SKM-1 (cell line): ENCODE results near the gene HYDIN.
"Not testable (repeated sequence)": the region's sequence is repeated elsewhere in the genome, so short reads cannot be mapped to it uniquely, and the experiment has no call there.

Experiments used
- DNase-seq: peaks from one replicate; lab custom pipeline; 2025; ENCODE audit not compliant: unreplicated experiment; lab: John Stamatoyannopoulos, UW

Gene HYDIN

DNA sequence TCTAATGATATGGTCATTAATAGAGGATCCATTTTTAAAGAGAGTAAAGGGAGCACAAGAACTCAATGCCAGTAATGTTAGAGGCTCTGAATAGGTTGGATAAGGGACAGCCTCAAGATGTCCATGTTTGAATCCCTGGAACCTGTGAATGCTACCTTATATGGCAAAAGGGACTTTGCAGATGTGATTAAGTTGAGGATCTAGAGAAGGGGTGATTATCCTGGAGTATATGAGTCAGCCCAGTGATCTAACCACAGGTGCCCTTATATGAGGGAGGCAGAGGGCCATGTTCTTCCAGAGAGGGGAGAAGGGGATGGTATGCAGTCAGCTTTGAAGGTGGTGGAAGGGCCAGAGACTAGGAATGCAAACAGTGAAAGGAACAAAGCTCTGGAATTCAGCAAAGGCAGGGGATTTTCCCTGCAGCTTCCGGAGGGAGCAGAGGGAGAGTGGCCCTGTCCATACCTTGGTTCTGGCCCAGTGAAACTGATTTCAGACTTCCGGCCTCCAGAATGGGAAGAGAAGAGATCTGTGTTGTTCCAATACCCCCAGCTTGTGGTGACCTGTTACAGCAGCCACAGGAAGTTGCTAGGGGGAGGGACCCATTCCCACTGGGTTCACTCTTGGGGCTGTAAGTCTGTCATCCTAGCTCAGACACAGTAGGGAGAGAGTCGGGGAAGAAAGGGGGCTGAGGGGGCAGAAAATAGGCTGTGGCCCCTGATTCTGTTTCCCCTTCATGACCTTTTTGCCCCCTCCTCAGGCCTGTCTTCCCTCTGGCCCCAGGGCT lies 220.9 kb downstream of the HYDIN start:
- DNase-seq: not testable (repeated sequence)

DNA sequence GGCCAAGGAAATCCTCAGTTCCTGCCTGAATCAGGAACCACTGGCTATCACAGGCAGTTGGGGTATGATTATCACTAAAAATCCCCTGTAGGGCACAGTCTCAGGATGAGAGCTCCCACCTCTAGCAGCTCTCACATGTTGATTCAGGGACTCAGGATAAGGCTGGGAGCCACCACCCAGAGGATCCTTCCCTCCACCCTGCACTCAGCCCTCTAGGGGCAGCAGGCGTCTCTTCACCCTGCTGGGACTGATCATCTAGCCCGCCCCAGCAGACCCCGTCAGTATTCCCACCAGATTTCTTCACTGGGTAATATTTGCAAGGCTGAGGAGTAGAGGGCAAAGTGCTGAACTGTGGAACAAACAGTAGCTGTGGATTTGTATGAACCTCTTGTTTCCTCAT lies 224.0 kb downstream of the HYDIN start:
- DNase-seq: not testable (repeated sequence)

DNA sequence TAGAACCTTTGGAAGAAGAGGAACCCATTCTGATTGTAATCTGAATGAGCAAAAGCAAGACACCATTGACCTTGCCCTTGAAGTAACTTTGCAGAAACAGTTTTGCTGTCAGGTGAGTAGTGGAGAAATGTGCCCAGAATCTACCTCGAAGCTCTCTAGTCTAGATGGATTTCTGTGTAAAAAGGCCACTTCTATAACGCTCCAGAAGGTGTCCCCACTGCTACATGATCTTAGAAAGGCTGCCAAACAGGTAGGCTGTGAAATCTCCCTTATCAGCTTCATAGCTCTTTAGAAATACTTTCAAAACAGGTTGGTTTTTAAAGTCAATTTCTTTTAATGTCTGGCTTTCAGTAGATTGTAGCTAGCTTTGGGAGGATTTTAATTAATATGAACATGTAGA lies 230.8 kb downstream of the HYDIN start:
- not testable (repeated sequence) for DNase-seq

DNA sequence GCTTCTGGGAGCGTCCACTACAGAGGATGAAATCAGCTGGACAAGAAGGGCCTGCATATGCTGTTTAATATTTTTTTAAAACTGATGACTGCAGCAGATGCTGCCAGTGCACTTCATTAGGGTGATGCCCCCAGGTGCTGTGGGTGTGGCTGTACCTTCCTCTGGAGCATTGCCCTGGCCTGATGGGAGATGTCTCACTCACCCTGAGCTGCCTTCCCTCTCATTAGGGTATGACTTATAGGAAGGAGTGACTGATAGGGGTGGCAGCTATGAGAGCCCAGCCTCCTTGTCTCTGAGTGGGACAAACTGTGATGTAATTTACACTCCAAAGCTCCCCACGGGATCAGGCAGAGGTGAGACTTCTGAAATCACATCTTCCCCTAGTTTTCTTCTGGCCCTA lies 234.7 kb downstream of the HYDIN start:
- DNase-seq: not testable (repeated sequence)

DNA sequence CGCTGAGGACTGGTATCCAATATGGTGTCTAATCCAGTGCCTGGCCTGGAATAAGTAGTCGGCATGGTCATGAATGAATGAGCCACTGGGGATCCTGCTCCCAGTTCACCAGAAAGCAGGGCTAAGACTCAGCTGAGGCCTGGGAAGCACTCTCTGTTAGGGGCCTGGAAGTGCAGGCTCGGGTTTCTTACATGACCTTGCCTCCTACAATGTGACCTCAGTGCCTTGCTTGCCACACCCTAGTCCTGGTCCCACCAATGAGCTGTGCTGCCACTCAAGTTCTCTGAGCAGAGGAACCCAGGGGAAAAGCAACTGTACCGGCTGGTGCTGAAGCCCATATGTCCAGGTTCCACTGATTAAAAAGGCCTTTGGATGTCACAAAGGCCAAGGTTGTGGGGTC lies 238.0 kb downstream of the HYDIN start:
- DNase-seq: not testable (repeated sequence)

GRCh38 chr16:70987019-70987715 lies 243.4 kb downstream of the HYDIN start:
- DNase-seq: not testable (repeated sequence)

- DNase-seq: not testable (repeated sequence)
These were observed 245.8 kb downstream of the HYDIN start for GRCh38 chr16:70984675-70985074.

GRCh38 chr16:70968332-70968731 lies 262.2 kb downstream of the HYDIN start:
- not testable (repeated sequence) for DNase-seq

DNA sequence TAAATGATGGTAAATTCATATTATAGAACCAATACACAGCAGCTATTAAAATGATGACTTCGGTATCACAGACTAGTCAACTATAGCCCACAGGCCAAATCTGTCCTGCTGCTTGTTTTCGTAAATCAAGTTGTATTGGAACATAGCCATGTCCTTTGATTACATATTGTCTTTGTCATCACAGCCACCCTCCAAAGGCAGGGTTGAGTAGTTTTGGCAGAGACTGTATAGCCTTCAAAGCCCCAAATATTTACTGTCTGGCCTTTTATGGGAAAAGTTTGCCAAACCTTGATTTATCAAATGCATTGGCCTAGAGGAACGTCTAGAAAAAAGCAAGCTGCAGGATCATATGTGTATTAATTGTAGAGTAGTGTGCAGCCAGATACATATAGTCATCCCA lies 270.4 kb downstream of the HYDIN start:
- DNase-seq: not testable (repeated sequence)

DNA sequence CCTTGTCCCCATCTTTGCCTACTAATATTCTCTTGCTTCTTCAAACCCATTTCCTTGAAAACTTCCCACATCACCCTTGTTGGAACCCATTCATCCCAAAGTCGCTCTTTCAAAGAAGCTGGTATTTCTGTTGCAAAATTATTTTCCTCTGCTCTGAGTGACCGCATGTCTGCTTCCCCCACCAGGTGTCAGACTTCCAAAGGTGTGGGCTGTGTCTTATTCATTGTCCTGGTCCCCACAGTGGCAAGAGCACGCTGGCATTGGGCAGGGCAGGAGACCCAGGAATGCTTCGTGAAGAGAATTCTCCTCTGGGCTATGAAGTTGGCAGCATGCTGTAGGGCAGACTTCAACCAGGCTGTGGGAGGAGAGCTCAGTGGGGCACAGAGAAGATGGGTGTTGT lies 275.6 kb downstream of the HYDIN start:
- DNase-seq: not testable (repeated sequence)

- DNase-seq: not testable (repeated sequence)
These were observed 276.7 kb downstream of the HYDIN start for GRCh38 chr16:70953824-70954223.

DNA sequence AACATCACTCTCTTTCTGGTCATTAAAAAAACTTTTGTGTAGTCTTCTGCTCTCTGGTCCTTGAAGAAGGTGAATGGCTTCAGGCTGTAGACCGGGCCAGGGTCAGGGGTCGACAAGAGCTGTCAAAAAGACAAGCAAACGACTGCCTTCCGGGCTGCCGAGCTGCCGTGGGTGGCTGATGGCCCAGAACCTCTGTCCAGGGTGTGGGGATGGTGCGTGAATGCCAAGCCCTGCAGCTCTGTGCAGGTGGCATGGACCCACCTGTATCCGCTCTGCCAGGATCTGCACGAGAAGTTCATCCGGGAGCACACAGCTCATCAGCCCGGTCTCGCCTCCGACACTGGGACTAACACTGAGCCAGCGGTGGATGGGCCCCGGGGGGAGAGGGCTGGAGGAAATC lies 287.0 kb downstream of the HYDIN start:
- not testable (repeated sequence) for DNase-seq

DNA sequence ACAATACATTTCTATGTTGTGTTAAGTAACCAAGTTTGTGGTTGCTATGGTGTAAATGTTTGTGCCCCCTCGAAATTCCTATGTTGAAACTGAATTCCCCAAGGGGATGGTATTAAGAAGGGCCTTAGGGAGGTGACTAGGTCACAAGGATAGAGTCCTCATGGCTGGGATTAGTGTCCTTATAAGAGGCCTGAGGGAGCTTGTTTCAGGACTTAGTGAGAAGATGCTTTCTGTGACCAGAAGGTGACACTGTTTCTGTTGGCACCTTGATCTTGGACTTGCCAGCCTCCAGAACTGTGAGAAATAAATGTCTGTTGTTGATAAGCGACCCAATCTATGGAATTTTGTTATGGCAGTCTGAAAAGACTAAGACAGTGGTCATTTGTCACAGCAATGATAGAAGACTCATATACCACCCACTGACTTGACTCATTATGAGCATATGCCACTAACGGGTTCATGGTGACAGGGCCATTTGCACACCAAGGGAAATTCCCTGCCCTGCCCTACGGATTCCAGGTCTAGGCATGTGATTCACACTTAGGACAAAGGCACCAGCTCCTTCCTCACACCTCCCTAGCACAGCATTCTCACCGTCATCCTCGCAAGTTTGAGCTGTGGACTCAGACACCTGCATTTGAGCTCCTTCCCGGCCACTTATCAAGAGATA lies 290.7 kb downstream of the HYDIN start:
- DNase-seq: not testable (repeated sequence)

DNA sequence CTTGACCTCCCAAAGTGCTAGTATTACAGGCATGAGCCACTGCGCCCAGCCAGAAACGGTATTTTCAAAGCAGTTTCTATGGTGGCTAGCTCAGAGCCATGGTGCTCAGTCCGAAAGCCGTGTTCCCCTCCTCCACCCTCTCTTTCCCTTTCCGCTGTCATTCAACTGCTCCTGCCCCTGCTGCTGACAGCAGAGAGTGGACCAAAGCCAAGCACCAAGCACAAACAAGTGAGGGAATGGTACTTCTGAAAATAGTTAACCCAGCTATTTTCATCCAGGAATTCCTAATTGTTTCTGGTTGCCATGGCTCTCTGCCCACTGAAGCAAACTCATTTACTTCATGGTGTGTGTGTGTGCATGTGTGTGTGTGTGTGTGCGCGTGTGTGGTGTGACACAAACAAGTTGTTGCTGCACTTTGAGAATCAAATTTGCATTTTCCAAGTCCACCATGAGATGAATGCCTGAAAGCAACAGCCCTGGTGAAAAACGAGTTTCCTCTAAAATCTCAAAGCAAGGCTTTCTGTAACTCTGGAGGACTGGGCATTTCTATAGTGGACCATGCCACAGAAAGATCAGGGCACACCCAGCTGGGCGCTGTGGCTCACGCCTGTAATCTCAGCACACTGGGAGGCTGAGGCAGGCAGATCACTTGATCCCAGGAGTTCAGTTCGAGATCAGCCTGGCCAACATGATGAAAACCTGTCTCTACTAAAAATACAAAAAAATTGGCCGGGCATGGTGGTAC lies 293.6 kb downstream of the HYDIN start:
- DNase-seq: not testable (repeated sequence)

GRCh38 chr16:70935325-70935724 lies 295.2 kb downstream of the HYDIN start:
- DNase-seq: not testable (repeated sequence)

- DNase-seq: not testable (repeated sequence)
These were observed 296.8 kb downstream of the HYDIN start for GRCh38 chr16:70933746-70934145.

- DNase-seq: not testable (repeated sequence)
These were observed 299.8 kb downstream of the HYDIN start for GRCh38 chr16:70930757-70931156.

- DNase-seq: not testable (repeated sequence)
These were observed 308.4 kb downstream of the HYDIN start for GRCh38 chr16:70922164-70922563.

DNA sequence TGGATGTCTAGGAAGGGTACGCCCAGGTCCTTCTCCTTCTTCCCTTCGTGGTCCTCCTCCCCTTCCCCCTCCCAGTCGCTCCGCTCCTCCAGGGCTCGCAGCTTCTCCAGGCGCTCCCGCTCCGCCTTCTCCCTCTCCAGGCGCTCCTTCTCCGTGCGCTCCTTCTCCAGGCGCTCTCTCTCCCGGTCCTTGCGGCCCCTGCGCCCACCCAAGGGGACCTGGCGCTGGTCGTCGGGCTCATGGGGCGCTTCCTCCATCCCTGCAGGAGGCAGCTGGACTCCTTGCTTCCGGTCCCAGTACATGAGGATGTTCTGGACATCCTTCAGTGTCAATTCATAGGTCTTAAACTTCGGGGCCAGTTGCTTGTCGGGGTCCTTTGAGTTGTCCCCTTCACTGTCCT lies 309.9 kb downstream of the HYDIN start:
- DNase-seq: not testable (repeated sequence)

- DNase-seq: not testable (repeated sequence)
These were observed 342.3 kb downstream of the HYDIN start for GRCh38 chr16:70888208-70888607.

- DNase-seq: not testable (repeated sequence)
These were observed 345.9 kb downstream of the HYDIN start for GRCh38 chr16:70884652-70885051.
